Stimulated activated naive CD8-positive, alpha-beta T cell treated with anti-CD3 and anti-CD28 coated beads, Interleukin-15, Interleukin-2, amounts not matched to agents 100 ng/mL and 50 ng/mL, for 24 hours (primary cell): Measurements from ENCODE around the gene HOXA11.

Experiments used
- H3K27ac Mint-ChIP-seq: one replicate; pipeline ENCODE4 v1.8.0; 2021; ENCODE audit warnings: mild to moderate bottlenecking, mixed read lengths
- H3K27me3 Mint-ChIP-seq: one replicate; pipeline ENCODE4 v1.8.0; 2021; ENCODE audit warnings: mixed read lengths
- H3K36me3 Mint-ChIP-seq: one replicate; pipeline ENCODE4 v1.8.0; 2021; ENCODE audit warnings: low read depth, mixed read lengths
- H3K4me1 Mint-ChIP-seq: one replicate; pipeline ENCODE4 v1.8.0; 2021; ENCODE audit warnings: low read depth, mixed read lengths
- H3K4me3 Mint-ChIP-seq: one replicate; pipeline ENCODE4 v1.8.0; 2021; ENCODE audit warnings: mild to moderate bottlenecking, mixed read lengths
- H3K9me3 Mint-ChIP-seq: one replicate; pipeline ENCODE4 v1.8.0; 2021; ENCODE audit warnings: mixed read lengths

The HOXA11 gene

GRCh38 chr7:27191161-27191731 is 6.2 kb upstream of the HOXA11 start:
- Mint-ChIP-seq H3K36me3 (no peaks in the 10 kb centered on the region), H3K4me3 (no peak overlapping the region), H3K9me3 (no peaks in the 10 kb centered on the region), H3K27ac (no peak overlapping the region), H3K27me3 (peaks cover 92% of the 10 kb centered on the region), H3K4me1 (peaks cover 32% of the 10 kb centered on the region)

DNA sequence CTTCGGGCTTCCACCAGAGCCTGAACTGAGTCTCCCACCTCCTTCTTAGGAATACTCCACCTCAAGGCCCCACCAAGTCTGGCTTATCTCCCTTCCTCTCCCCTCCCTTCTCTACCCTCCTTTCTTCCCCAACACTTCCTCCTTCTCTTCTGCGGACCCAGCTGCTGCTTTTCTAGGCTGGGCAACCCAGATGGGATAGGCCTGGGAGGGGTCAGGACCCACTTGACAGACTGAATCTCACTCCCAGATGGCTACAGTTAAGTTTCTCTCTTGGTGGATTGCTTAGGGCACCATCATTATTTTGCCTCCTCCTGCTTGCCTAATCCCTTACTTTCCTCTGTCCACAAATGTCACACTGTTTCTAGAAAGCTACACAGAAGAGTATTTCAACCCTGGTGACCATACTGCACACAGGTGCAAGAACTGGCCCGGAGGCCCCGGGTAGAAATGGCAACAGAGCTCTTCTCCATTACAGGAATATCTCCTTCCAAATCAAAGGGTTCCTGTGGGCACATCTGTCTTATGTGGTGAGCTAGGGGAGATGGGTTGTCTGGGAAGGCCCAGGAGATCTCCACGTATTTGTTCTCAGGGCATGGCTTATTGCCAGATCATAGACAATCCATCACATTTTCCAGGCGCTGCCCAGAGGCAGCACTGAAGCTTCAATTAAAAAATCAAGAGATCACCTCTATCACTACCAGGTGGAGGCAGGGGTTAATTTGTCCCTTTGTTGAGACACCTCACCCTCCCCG is 5.1 kb upstream of the HOXA11 start:
- H3K4me3 Mint-ChIP-seq: no peak overlapping the region
- peaks cover 93% of the 10 kb centered on the region for H3K27me3 Mint-ChIP-seq
- H3K36me3 Mint-ChIP-seq: no peaks in the 10 kb centered on the region
- H3K27ac Mint-ChIP-seq: no peak overlapping the region
- H3K4me1 Mint-ChIP-seq: peaks cover 41% of the 10 kb centered on the region
- no peaks in the 10 kb centered on the region for H3K9me3 Mint-ChIP-seq

DNA sequence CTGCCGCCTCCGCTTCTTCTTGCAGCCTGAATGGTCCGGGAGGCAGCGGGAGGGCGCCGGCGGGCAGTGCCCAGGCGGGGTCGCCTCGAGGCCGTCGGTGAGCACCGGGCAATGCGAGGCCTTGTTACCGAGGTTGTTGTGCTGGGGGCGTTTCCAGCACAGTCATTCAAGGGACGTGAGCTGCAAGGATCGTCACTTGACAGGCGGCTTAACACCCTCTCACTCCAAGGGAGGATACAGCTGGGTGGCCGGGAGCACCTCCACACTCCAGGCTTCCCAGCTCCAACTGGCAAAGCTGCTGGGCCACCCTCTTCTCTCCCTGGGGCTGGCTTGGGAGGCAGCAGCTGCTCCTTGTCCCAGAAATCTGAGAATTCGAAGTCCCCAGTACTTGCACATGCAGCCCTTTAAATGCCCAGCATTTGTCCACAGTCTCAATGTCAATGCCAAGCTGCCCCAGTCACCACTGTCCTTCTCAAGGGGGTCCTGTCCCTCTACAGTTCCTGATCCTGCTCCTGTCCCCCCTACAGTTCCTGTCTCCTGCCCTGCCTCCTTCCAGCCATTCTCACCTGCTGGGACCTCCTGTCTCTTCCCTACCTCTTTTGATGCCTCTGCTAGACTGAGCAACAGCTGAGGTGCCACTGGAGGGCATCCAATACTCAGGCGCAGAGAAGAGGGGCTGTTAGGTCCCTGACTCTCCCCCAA is 4.4 kb upstream of the HOXA11 start:
- H3K9me3 Mint-ChIP-seq: no peaks in the 10 kb centered on the region
- no peaks in the 10 kb centered on the region for H3K36me3 Mint-ChIP-seq
- no peak overlapping the region for H3K27ac Mint-ChIP-seq
- H3K27me3 Mint-ChIP-seq: peaks cover 93% of the 10 kb centered on the region
- H3K4me3 Mint-ChIP-seq: peak overlapping the region; percentile 6
- H3K4me1 Mint-ChIP-seq: peaks cover 48% of the 10 kb centered on the region

GRCh38 chr7:27188386-27189294 is 3.6 kb upstream of the HOXA11 start:
- H3K27ac Mint-ChIP-seq: no peak overlapping the region
- peaks cover 50% of the 10 kb centered on the region for H3K4me1 Mint-ChIP-seq
- H3K27me3 Mint-ChIP-seq: peaks cover 90% of the 10 kb centered on the region
- H3K9me3 Mint-ChIP-seq: no peaks in the 10 kb centered on the region
- peak overlapping the region; percentile 62 for H3K4me3 Mint-ChIP-seq
- H3K36me3 Mint-ChIP-seq: no peaks in the 10 kb centered on the region

DNA sequence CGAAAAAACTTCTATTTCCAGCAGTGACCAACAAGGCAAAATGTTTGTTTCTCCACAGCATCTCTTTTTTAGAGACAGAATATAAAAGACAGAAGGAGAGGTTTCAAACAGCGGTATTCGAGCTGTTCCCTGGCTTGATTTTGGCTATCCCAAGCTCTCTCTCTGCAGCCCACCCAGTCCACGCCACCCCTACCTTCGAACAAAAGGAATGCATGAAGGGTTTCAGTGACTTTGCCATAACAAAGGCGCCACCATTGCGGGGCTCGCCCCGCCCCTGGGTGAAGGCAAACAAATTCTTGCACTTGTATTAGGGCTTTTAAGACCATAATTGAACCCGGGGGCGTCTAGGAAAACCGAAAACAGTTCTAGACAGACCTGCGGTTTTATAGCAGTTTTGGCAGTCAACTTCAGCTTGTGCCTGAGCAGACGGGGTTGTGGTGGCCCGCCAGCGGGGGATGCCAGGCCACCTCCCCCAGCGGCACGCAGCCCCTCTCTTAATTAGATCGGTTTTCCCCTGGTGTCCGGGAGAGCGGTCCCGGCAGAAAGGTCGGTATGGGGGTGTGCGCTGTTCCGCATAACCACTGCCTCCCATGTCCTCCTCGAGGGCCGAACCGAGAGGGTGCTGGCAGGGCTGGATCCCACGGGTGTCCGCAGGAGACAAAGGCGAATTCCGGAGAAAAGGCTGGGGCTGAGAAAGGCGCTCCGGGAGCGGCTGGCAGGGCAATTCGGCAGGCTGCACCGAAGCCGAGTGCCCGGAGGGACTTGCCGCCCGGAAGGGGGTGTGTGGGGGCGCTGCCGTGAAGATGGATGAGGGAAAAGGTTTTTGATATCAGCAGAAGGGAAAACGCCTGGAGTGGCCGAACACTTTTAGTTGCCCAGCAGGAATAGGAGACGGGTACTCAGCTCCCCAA is 2.7 kb upstream of the HOXA11 start:
- H3K4me3 Mint-ChIP-seq: peak overlapping the region; percentile 62
- no peaks in the 10 kb centered on the region for H3K36me3 Mint-ChIP-seq
- H3K4me1 Mint-ChIP-seq: peaks cover 46% of the 10 kb centered on the region
- no peak overlapping the region for H3K27ac Mint-ChIP-seq
- peaks cover 88% of the 10 kb centered on the region for H3K27me3 Mint-ChIP-seq
- no peaks in the 10 kb centered on the region for H3K9me3 Mint-ChIP-seq

DNA sequence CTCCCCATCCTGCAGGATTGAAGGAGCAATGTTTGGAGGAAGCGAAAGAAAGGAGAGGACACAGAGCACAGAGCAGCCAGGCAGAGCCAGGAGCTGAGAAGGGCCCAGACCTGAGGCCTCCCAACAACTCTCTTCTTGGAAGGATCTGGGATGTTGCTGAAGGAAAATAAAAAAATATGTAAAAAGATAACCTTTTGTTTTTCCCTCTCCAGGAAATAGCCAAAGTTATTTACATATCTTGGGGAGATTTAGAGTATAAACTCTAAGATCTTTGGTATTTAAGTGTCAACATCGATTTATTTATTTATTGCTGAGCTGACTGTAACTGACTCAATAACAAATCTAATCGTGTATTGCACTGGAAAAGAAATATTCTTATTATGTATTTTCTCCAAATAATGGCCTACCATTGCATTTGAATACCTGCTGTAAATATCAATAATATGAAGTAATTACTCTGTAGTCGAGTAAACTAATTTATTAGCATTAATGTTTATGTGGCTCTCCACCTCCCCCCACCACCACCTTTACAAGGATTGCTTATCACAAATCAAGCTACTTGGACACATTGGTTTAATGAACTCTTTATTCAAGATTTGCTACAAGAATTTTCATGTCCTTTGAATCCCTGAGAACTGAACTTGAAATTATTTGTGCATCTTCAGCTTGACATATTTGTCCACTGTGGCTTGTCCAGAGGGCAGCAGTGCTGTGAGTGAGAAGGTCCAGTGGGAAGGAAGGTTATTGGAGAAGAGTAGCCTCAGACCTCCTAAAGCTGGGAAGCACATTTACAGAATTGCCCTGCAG is 1.8 kb upstream of the HOXA11 start:
- Mint-ChIP-seq H3K36me3 (no peaks in the 10 kb centered on the region), H3K27me3 (peaks cover 88% of the 10 kb centered on the region), H3K9me3 (no peaks in the 10 kb centered on the region), H3K4me3 (no peak overlapping the region), H3K27ac (no peak overlapping the region), H3K4me1 (peaks cover 41% of the 10 kb centered on the region)

DNA sequence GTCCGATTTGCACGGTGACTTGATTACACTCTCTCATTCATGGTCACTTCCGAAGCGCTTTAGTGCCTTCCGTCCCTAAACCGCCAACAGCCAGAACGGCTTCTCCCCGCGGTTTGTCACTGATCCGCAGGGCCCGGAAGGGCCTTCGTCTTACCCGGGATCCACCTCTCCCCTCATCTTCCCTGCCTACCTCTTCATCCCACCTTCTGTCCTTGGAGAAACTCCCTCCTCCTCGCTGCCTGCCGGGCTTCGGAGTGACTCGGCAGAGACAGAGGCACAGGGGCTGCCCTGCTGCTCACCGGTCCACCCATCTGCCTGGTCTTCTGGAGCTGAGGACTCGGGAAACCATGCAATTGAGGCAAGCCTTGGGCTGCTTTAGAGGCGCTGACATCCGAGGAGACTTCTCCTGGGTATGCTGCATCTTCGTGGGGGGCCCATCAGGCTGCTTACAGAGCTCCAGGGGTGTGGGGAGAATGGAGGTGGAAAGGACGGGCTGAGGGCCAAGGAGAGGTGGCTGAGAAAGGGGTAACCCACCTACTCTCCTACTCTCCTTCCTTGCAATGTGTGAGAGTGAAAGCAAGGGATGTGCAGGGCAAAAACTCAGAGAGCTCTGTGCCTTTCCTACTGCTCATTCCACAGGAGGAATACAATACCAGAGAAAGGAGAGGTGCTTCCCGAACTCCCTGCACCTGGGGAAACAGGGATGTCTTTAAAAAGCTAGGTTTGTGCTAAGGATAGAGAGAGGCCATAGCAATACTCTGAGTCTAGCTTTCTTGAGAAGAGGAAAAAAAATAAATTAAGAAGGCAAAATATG is 1.0 kb upstream of the HOXA11 start:
- Mint-ChIP-seq H3K36me3 (no peaks in the 10 kb centered on the region), H3K4me3 (peak overlapping the region; percentile 63), H3K9me3 (no peaks in the 10 kb centered on the region), H3K4me1 (peaks cover 37% of the 10 kb centered on the region), H3K27ac (peak overlapping the region; percentile 30), H3K27me3 (peaks cover 88% of the 10 kb centered on the region)

DNA sequence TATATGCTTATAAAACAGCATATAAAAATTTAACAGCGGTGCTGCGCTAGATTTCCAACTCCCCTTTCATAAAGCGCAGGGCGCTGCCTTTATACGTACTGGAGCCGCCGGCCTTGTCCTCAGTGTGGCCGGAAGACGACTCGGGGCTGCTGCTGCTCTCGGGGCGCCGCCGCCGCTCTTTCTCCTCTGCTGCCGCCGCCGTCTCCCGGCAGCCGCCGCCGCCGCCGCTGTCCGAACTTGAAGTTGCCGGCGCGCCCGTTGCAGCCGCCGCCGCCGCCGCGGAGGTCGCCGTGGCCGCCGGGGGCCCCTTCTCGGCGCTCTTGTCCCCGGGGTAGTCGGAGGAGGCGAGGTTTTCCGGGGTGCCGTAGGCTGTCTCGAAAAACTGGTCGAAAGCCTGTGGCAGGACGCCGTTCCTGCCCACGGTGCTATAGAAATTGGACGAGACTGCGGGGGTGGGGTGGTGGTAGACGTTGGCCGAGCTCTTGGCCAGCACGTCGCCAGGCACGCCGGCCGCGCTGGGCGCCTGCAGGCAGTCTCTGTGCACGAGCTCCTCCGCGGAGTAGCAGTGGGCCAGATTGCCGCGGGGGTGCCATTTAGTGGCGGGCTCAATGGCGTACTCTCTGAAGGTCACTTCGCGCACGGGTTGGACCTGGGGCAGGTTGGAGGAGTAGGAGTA is 557 bp downstream of the HOXA11 start:
- no peaks in the 10 kb centered on the region for H3K9me3 Mint-ChIP-seq
- no peaks in the 10 kb centered on the region for H3K36me3 Mint-ChIP-seq
- peaks cover 83% of the 10 kb centered on the region for H3K27me3 Mint-ChIP-seq
- peaks cover 37% of the 10 kb centered on the region for H3K4me1 Mint-ChIP-seq
- peak overlapping the region; percentile 69 for H3K4me3 Mint-ChIP-seq
- H3K27ac Mint-ChIP-seq: no peak overlapping the region

DNA sequence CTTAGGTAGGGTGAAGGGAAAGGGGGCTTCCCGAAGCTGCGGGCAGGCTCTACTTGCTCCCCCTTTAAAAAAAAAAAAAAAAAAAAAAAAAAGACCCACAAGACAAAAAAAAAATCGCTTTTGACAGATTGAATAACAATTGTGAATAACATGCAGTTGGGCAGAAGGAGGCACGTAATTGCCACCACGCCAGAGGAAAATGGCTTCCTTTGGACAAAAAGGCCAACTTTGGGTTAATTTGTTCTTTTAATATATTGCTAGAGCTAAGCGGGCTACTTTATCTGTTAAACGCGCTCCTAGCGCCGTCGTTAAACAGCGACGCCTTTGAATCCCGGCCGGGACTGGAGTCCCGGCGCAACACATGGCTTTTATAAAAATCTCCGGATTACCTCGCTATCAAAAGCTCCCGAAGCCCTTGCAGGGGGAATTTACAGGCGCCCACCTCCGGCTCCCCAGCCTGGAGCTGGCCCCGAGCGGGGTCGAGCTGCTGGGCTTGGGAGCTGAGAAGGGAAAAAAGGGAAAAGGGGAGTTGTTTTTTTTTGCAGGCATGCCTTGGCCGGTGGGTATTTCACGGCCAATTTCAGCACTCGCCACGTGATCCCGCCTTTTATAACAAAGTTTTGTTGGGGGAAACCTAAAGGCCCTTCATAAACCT is 1.2 kb downstream of the HOXA11 start:
- no peaks in the 10 kb centered on the region for H3K9me3 Mint-ChIP-seq
- H3K27me3 Mint-ChIP-seq: peaks cover 85% of the 10 kb centered on the region
- peaks cover 41% of the 10 kb centered on the region for H3K4me1 Mint-ChIP-seq
- H3K4me3 Mint-ChIP-seq: peak overlapping the region; percentile 69
- H3K36me3 Mint-ChIP-seq: no peaks in the 10 kb centered on the region
- no peak overlapping the region for H3K27ac Mint-ChIP-seq

- Mint-ChIP-seq H3K4me1 (peaks cover 34% of the 10 kb centered on the region), H3K9me3 (no peaks in the 10 kb centered on the region), H3K36me3 (no peaks in the 10 kb centered on the region), H3K4me3 (no peak overlapping the region), H3K27ac (no peak overlapping the region), H3K27me3 (peaks cover 84% of the 10 kb centered on the region)
Measured at GRCh38 chr7:27182861-27183681, 2.0 kb downstream of the HOXA11 start.

DNA sequence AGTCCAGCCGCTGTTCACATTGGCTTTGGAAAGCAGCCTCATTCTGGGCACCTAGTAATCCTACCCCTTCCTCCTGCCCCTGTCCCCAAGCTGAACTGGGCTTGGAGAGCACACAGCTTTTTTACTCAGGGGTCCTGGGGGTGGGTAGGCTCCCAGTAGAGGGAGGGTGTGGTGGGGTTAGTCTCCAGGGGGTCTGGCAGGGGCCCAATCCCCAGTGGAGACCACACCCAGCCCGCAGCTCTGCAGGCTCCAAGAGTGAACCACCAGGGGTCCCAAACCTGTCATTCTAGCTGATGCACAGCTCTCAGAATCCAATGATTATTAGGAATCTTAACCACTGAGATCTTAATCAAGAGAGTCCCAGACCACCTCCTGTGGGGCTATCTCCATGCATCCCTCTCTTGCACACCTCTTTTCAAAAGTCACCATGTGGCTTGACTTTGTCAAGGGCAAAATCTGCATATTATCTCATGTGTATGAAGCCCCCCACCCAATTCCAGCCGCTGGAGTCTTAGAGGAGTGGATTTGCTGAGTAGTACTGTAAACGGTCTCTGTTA is 2.7 kb downstream of the HOXA11 start:
- peaks cover 82% of the 10 kb centered on the region for H3K27me3 Mint-ChIP-seq
- H3K27ac Mint-ChIP-seq: no peak overlapping the region
- no peak overlapping the region for H3K4me3 Mint-ChIP-seq
- peaks cover 29% of the 10 kb centered on the region for H3K4me1 Mint-ChIP-seq
- no peaks in the 10 kb centered on the region for H3K36me3 Mint-ChIP-seq
- H3K9me3 Mint-ChIP-seq: no peaks in the 10 kb centered on the region
